Measurements from ENCODE around the gene CORIN.
A peak's percentile ranks its signal among the peaks of the same experiment; 100 is the strongest.
"Not testable (repeated sequence)": the region's sequence is repeated elsewhere in the genome, so short reads cannot be mapped to it uniquely, and the experiment has no call there.

CORIN gene

DNA sequence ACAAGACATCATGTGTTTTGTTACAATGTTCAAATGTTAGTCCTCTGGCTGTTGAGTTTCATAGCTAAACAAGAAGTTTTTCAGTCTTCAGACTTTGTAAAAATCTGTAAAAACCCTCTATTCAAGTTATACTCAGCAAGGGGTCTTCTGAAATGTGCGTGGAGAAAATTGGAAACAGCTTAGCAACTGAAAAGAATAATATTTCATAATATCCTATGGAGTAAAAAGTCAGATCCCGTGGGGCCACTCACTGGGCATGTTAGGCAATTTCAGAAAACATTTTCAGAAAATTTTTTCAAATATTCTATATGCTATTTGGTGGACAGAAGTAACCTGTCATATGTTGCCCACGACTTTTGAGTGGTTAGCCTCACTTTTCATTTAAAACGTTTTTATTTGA, 118.3 kb downstream of the CORIN start:
- DNase-seq, result no peak

GRCh38 chr4:47718696-47719095, 119.2 kb downstream of the CORIN start:
- no peak for DNase-seq

DNA sequence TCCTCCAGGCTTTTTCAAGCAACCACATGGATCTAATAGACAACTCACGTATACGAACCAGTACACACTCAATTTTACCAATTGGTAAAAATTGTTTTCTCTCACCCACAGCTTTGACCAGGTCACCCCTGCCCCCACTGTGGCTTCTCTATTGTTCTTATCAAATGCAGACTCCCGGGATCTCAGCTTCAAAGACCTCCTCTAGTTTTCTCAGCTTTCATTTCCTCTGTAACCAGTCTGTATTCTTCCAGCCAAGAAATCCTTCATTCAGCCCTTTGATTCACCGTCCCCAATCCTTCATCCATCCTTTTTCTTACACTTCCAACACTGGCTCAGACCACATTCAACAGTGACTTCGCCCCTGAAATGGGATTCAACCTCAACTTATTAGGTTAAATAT, 120.7 kb downstream of the CORIN start:
- DNase-seq, result no peak

DNA sequence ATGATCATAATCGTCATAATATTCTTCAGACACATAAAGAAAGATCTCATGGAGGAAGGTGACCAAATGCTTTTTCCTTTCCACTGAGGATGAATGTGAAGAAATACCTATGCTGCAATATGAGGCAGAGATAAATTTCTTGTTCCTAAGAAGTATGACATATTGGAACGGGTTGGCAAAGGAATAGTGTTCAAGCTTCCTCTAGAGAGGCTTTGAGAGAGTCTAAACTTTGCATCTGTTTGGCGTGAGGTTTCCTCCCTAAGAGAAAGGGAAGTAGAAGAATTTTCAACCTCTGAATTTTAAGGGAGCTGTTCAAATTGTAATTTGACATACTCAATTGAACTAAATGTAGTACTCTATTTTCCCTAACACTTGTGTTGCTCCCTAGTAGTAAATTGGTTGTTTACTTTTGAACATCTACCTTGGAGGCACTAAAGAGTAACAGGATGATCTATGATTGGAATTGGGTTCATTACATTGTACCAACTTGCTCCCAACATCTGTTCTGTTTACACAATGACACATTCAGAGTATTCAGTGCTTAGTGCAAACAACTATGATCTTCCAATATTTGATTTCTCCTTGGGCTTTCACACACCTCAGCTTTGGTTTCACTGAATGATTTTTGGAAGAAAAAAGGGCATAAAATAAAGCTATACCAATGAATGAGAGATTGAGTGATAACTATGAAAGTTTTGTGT, 122.0 kb downstream of the CORIN start:
- DNase-seq, result no peak

GRCh38 chr4:47714269-47714668, 123.6 kb downstream of the CORIN start:
- DNase-seq, result no peak

- no peak for DNase-seq
Measured at GRCh38 chr4:47713129-47713834, 124.6 kb downstream of the CORIN start.

DNA sequence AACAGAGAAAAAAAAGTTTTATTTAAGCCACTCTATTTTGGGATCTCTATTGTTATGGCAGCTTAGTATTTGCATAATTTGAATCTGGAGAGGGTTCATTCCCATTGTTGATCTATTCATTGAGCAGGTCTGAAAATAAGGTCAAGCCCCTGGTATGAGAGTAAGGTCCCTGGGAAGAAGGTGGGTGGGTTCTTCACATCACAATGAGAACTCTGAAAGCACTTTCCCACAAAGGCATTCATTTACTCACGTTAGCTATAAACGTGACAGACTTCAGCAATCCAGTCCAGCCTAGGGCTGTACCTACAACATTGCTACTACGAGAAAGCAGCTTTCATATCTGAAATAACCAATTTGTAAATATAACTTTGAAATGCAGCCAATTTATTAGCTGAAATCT, 126.2 kb downstream of the CORIN start:
- DNase-seq, result no peak

GRCh38 chr4:47711183-47711582, 126.7 kb downstream of the CORIN start:
- DNase-seq, result no peak

GRCh38 chr4:47706352-47706751, 131.5 kb downstream of the CORIN start:
- not testable (repeated sequence) for DNase-seq

- no peak for DNase-seq
Measured at GRCh38 chr4:47705326-47705981, 132.4 kb downstream of the CORIN start.

- no peak for DNase-seq
Measured at GRCh38 chr4:47704693-47705325, 133.1 kb downstream of the CORIN start.

DNA sequence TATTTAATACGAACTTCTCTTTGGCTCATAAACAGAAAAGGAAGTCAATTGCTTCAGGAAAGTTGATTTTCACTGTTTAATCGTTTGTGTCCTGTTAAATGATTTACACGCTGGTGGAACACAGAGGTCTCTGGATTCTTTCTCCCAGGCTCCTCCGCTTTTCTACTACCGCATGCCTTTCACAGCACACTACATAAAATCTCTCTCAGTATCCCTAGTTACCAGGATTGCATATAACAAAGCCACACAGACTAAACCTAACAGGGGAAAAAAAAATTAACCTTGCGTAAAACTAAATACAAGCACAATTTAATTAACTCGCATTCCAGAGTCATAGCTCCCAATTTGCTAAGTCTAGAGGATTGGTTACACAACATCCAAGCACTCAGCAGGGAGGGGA, 133.9 kb downstream of the CORIN start:
- DNase-seq, result no peak

- DNase-seq, result no peak
Measured at GRCh38 chr4:47703008-47703407, 134.9 kb downstream of the CORIN start.

DNA sequence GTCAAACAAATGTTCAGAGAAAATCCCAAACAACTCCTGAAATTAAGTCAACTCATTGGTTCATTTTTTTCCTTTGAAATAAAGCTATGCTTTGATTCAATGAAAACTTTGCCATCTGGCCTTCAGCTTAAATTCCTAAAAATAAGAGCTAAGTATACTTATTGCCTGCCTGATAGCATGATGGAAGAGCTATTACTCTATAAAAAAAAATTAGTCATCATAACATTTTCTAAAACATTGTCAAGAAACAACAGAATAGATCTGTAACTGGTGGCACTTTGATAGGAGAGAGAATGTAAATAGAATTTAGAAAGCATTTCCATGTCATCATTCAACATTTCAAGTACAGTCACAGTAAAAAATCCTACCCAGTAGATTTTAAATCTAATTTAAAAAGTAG, 136.6 kb downstream of the CORIN start:
- no peak for DNase-seq

DNA sequence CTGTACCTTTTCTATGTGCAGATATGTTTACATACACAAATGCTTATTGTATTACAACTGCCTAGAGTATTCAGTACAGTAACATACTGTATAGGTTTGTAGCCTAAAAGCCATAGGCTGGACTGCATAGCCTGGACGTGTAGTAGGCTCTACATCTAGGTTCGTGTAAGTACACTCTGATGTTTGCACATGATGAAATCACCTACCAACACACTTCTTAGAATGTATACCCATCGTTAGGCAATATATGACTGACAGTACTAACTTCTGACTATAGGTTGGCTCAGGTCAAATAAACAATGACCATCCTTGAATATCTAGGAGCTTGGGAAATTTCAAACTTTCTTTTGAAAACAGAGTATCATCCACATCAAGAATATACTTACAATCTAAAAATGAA, 139.0 kb downstream of the CORIN start:
- no peak for DNase-seq

GRCh38 chr4:47696823-47697222, 141.0 kb downstream of the CORIN start:
- no peak for DNase-seq

DNA sequence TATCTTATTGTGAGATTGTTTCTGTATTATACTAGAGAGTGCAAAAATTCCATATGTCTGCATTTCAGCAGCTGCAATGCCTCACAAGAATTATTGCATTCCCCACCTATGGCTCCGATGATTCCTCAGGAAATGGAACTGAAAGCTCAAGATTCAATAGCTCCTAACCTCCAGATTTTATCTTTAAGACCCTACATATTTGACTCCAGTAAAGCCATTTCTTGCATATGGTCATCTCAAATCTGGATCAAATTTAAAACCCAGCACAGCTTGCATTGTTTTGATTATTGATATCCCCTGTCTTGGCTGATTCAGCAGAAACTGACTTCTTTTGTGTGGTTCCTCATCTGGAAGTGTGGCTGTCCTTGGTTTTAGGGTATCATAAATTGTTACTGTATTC, 142.6 kb downstream of the CORIN start:
- DNase-seq, result no peak

GRCh38 chr4:47694322-47694721, 143.5 kb downstream of the CORIN start:
- DNase-seq, result no peak

GRCh38 chr4:47692691-47693090, 145.2 kb downstream of the CORIN start:
- no peak for DNase-seq

- DNase-seq, result not testable (repeated sequence)
Measured at GRCh38 chr4:47691757-47692383, 146.0 kb downstream of the CORIN start.

GRCh38 chr4:47690611-47691010, 147.3 kb downstream of the CORIN start:
- DNase-seq, result no peak

- peak; percentile 60 for DNase-seq
Measured at GRCh38 chr4:47686294-47686872, 151.5 kb downstream of the CORIN start.

DNA sequence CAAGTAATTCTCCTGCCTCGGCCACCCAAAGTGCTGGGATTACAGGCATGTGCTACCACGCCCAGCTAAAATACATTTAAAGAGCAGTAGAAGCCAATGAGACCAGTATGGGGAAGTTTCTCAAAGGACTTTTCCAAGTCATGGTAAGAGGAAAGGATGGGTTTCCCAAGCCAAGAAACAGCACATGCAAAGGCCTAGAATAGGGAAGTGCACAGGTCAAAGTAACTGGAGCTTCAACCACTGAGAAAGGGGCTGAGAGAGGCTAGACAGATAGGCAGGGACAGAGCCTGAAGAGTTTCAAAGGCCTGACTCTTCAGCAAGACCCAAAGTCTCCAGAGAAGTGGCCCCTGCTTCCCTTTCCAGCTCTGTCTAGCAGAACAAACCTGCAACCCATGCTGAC, 162.1 kb downstream of the CORIN start:
- DNase-seq, result no peak
